GM12892 (cell line): ENCODE data around the gene NFYC.

Source experiments
- POLR2AphosphoS5 ChIP-seq: IDR thresholded peaks from 2 replicates; pipeline ENCODE4 v1.6.1; 2011; ENCODE audit warnings: low read depth, low read length, control low read depth
- TAF1 ChIP-seq: IDR thresholded peaks from 2 replicates; pipeline ENCODE4 v1.6.1; 2011; ENCODE audit warnings: low read depth, mild to moderate bottlenecking, control low read depth, low read length, borderline replicate concordance

- TF ChIP-seq POLR2AphosphoS5 (no peak), TAF1 (no peak)
Observed at GRCh38 chr1:40722622-40723021, 31.1 kb downstream of the NFYC start.
